Gastrocnemius medialis (tissue), 4 donors: ENCODE results near the gene DEFB119. TPM values are rescaled to one million over a fixed set of nuclear protein-coding genes. Genes with fewer than 3 reads are reported as not detected.
"Not testable (repeated sequence)": the region's sequence is repeated elsewhere in the genome, so short reads cannot be mapped to it uniquely, and the experiment has no call there.

Experiments
- ATAC-seq, 2 donors: fragments of 150-250 bp; one replicate each; pipeline ENCODE4 v1.9.1; 2016
- DNase-seq, 2 donors: peaks; one replicate each; pipeline ENCODE4 v3.0.0-alpha.2; 2019
- H3K27ac ChIP-seq, 4 donors: fragments of 200-600 bp; sonication (generic); 1 replicate in 1 of 4; 2 replicates in 3 of 4; pipeline ENCODE4 v1.5.1; 2016 to 2018; ENCODE audit warnings: mild to moderate bottlenecking in 2 of 4, moderate library complexity in 1 of 4
- H3K27me3 ChIP-seq, 3 donors: fragments of 200-600 bp; sonication (generic) in 2 of 3; 1 replicate in 1 of 3; 2 replicates in 2 of 3; pipeline versions ENCODE4 v1.5.1 to v1.6.0; 2016 to 2019; ENCODE audit warnings: mild to moderate bottlenecking in 1 of 3, moderate library complexity in 1 of 3
- H3K36me3 ChIP-seq, 2 donors: fragments of 200-600 bp; sonication (generic) in 1 of 2; one replicate each; pipeline ENCODE4 v1.5.1; 2017 to 2018
- H3K4me1 ChIP-seq, 2 donors: fragments of 200-600 bp; sonication (generic) in 1 of 2; one replicate each; pipeline ENCODE4 v1.5.1; 2016 to 2017; ENCODE audit warnings: mild to moderate bottlenecking in 2 of 2
- H3K4me3 ChIP-seq, 4 donors: fragments of 200-600 bp; sonication (generic) in 3 of 4; 1 replicate in 1 of 4; 2 replicates in 3 of 4; pipeline ENCODE4 v1.5.1; 2016 to 2019; ENCODE audit warnings: mild to moderate bottlenecking in 2 of 4
- H3K9me3 ChIP-seq, 3 donors: fragments of 200-600 bp; sonication (generic) in 2 of 3; 1 replicate in 1 of 3; 2 replicates in 2 of 3; pipeline ENCODE4 v1.5.1; 2016 to 2019
- POLR2A ChIP-seq, 2 donors: fragments of 450-650 bp; IDR thresholded peaks; one replicate each; pipeline ENCODE4 v1.6.1; 2017; ENCODE audit warnings: antibody characterized with exemption in 2 of 2, mild to moderate bottlenecking in 2 of 2, moderate library complexity in 2 of 2
- in situ Hi-C, 4 donors: fragments of 200-750 bp; cut with MboI; loops; one replicate each; pipeline versions ENCODE4 v1.15.0 to v1.8.0; 2017; ENCODE audit warnings: low sequenced_read_pairs in 4 of 4
- intact Hi-C: fragments of 100-400 bp; cut with DNase I; formaldehyde crosslinking; loops from one replicate; pipeline ENCODE4 v1.15.1; 2023; ENCODE audit warnings: low total_unique reads
- total RNA-seq, 4 donors: library from RNA; depleted of rRNA; stranded (reverse); fragments of >200 nt; gene quantifications; one replicate each; pipeline versions ENCODE4 v1.1.0 to v1.2.3, GENCODE V29; 2016
- TF ChIP-seq, protein P1 (sequence below), 5 experiments: fragments of 450-650 bp in 3 of 5; fragments of 200-600 bp in 2 of 5; sonication (generic) in 2 of 5; IDR thresholded peaks in 4 of 5; conservative IDR thresholded peaks in 1 of 5; 1 replicate in 4 of 5; 2 replicates in 1 of 5; pipeline ENCODE4 v1.5.1; 2016 to 2019; ENCODE audit warnings: antibody characterized with exemption in 5 of 5, mild to moderate bottlenecking in 3 of 5, moderate library complexity in 3 of 5

DEFB119 gene, protein sequence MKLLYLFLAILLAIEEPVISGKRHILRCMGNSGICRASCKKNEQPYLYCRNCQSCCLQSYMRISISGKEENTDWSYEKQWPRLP
- total RNA-seq: not detected

DNA sequence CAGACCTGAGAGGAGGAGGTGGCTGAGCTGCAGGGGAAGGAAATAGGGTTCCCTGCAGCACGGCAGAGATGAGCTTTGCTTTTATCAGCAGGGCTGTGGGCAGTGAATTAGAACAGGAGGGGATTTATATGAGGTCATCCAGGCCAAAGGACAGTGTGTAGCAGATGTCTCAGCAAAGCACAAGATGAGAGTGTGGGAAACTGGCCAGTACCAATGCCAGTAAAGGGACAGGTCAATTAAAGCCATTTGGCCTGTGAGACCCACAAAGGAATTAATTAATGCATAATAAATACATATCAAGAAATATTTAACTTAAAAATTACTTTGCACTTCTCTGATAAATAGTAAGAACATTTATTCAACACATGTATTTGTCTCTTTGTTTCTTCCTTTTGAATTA lies at the start of gene DEFB119:
TSS of gene DEFB119 (minus strand) at position 101 of the 400 bp plus-strand sequence. CDS start 107 bp downstream, outside the sequence.
- Histone ChIP-seq H3K27ac (no peak within 1 kb of the TSS), H3K4me1 (no peaks in the 10 kb centered on the region), H3K4me3 (no peak within 1 kb of the TSS), H3K36me3 (no peaks in the 10 kb centered on the region), H3K9me3 (no peaks in the 10 kb centered on the region), H3K27me3 (no peaks in the 10 kb centered on the region)
- intact Hi-C loops: no loop called here
- no peak for DNase-seq
- in situ Hi-C loops: no loop called here
- TF ChIP-seq POLR2A (IDR thresholded peaks at IDR 0.05): no peak
- TF ChIP-seq, protein P1, sequence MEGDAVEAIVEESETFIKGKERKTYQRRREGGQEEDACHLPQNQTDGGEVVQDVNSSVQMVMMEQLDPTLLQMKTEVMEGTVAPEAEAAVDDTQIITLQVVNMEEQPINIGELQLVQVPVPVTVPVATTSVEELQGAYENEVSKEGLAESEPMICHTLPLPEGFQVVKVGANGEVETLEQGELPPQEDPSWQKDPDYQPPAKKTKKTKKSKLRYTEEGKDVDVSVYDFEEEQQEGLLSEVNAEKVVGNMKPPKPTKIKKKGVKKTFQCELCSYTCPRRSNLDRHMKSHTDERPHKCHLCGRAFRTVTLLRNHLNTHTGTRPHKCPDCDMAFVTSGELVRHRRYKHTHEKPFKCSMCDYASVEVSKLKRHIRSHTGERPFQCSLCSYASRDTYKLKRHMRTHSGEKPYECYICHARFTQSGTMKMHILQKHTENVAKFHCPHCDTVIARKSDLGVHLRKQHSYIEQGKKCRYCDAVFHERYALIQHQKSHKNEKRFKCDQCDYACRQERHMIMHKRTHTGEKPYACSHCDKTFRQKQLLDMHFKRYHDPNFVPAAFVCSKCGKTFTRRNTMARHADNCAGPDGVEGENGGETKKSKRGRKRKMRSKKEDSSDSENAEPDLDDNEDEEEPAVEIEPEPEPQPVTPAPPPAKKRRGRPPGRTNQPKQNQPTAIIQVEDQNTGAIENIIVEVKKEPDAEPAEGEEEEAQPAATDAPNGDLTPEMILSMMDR (IDR thresholded peaks at IDR 0.05 in 4 of 5, conservative IDR thresholded peaks at IDR 0.05 in 1 of 5): no peak
- no peak for ATAC-seq

DNA sequence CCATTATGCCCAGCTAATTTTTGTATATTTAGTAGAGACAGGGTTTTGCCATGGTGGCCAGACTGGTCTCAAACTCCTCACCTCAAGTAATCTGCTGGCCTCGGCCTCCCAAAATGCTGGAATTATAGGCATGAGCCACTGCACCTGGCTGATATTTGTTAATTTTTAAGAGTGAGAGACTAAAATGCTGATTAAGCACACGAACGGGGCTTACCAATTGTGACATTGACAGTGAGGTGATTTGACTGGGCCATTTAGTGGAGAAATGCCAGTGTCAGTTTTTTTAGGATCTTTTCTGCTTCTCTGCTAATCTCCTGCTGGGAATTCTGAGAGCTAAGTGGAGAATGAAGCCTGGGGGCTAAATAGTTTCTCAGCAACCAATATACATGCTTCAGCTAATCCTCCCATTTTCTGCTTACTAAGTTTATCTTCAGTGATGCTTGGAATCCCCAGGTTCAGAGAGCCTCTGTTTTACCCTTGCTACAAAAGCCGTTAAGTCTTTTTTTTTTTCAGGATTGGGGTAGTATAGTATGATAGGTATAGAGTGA lies 40.3 kb upstream of the DEFB119 start:
- TF ChIP-seq POLR2A (IDR thresholded peaks at IDR 0.05): no peak
- TF ChIP-seq, protein P1 (IDR thresholded peaks at IDR 0.05 in 4 of 5, conservative IDR thresholded peaks at IDR 0.05 in 1 of 5): no peak
- intact Hi-C loops: no loop called here
- DNase-seq: no peak
- in situ Hi-C loops: no loop called here
- Histone ChIP-seq H3K9me3 (no peaks in the 10 kb centered on the region), H3K4me1 (no peaks in the 10 kb centered on the region), H3K27me3 (peaks cover 0 to 3% (median 0%) of the 10 kb centered on the region in 3 donors), H3K36me3 (no peaks in the 10 kb centered on the region), H3K27ac (no peak overlapping the region), H3K4me3 (no peak overlapping the region)
- ATAC-seq: no peak

DNA sequence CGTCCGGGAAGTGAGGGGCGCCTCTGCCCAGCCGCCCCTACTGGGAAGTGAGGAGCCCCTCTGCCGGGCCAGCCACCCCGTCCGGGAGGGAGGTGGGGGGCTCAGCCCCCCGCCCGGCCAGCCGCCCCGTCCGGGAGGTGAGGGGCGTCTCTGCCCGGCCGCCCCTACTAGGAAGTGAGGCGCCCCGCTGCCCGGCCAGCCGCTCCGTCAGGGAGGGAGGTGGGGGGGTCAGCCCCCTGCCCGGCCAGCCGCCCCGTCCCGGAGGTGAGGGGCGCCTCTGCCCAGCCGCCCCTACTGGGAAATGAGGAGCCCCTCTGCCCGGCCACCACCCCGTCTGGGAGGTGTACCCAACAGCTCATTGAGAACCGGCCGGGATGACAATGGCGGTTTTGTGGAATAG lies 37.2 kb upstream of the DEFB119 start:
- ATAC-seq, H3K27me3 ChIP-seq, H3K4me3 ChIP-seq, H3K9me3 ChIP-seq, DNase-seq, intact Hi-C loops, in situ Hi-C loops, H3K27ac ChIP-seq, H3K4me1 ChIP-seq, H3K36me3 ChIP-seq: not testable (repeated sequence)

DNA sequence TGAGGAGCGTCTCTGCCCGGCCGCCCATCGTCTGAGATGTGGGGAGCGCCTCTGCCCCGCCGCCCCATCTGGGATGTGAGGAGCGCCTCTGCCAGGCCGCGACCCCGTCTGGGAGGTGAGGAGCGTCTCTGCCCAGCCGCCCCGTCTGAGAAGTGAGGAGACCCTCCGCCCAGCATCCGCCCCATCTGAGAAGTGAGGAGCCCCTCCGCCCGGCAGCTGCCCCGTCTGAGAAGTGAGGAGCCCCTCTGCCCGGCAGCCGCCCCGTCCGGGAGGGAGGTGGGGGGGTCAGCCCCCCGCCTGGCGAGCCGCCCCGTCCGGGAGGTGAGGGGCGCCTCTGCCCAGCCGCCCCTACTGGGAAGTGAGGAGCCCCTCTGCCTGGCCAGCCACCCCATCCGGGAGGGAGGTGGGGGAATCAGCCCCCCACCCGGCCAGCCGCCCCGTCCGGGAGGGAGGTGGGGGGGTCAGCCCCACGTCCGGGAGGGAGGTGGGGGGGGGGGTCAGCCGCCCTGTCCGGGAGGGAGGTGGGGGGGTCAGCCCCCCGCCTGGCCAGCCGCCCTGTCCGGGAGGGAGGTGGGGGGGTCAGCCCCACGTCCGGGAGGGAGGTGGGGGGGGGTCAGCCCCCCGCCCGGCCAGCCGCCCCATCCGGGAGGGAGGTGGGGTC lies 36.6 kb upstream of the DEFB119 start:
- intact Hi-C loops, H3K36me3 ChIP-seq, DNase-seq, H3K27me3 ChIP-seq, H3K27ac ChIP-seq, in situ Hi-C loops, ATAC-seq, H3K9me3 ChIP-seq, H3K4me3 ChIP-seq, H3K4me1 ChIP-seq: not testable (repeated sequence)

DNA sequence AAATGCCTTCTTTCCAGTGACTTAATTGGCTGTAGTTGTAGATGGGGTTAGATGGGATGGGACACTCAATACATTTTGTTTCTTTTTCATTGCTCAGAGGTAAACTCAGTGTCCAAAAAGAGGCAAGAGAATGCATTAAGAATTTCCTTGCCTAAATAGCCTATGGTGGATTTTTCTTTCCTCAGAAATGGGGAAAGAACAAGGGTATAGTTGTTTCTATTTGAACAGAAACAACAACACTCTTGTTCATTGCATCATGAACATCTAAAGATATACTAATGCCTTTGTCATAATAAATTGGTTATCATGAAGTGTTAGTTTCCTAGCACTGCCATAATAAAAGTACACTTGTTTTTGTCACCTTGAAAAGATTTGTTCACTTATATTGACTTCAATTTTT lies 35.4 kb upstream of the DEFB119 start:
- ATAC-seq (no peak), DNase-seq (no peak)
- no peaks in the 10 kb centered on the region for H3K9me3 ChIP-seq
- no peak overlapping the region for H3K27ac ChIP-seq
- intact Hi-C loops: no loop called here
- peaks cover 0 to 3% (median 0%) of the 10 kb centered on the region in 3 donors for H3K27me3 ChIP-seq
- no peaks in the 10 kb centered on the region for H3K4me1 ChIP-seq
- no peaks in the 10 kb centered on the region for H3K36me3 ChIP-seq
- no peak for TF ChIP-seq POLR2A (IDR thresholded peaks at IDR 0.05)
- TF ChIP-seq, protein P1 (IDR thresholded peaks at IDR 0.05 in 4 of 5, conservative IDR thresholded peaks at IDR 0.05 in 1 of 5): no peak
- in situ Hi-C loops: no loop called here
- no peak overlapping the region for H3K4me3 ChIP-seq
